GM19099 (cell line): Measurements from ENCODE around the gene CDH23.
A peak's percentile ranks its signal among the peaks of the same experiment; 100 is the strongest.

Source experiments
- POLR2A ChIP-seq: IDR thresholded peaks from 3 replicates; pipeline ENCODE4 v1.6.1; 2011; ENCODE audit warnings: low read depth; ENCODE audit not compliant: insufficient read length; ENCODE audit errors: extremely low read depth

Gene CDH23

GRCh38 chr10:71719464-71720201 is 322.9 kb downstream of the CDH23 start, which contains the start of gene C10orf105:
TSS of gene C10orf105 (minus strand) at chr10:71719778. CDS start at chr10:71716337, 3,441 bp downstream.
- TF ChIP-seq POLR2A = no peak

DNA sequence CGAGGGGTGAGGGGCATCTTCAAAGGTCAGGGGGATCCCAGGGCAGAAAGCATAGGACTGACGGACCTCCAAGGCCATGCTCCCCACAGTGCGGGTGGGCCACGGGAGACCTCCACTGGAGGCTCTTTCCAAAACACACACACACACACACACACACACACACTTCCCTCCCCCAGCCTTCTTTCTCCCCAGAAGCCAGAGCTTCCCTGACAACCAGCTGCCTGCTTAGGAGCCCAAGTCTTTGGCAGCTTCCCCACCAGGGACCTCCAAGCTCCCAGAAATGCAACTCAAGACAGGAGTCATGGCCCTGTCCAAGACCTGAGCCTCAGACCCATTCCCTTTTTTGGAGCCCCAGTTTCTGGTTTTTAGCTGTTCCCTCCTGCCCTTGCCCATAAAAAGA is 323.6 kb downstream of the CDH23 start:
- no peak for TF ChIP-seq POLR2A

GRCh38 chr10:71721313-71721712 is 324.6 kb downstream of the CDH23 start:
- TF ChIP-seq POLR2A = no peak

DNA sequence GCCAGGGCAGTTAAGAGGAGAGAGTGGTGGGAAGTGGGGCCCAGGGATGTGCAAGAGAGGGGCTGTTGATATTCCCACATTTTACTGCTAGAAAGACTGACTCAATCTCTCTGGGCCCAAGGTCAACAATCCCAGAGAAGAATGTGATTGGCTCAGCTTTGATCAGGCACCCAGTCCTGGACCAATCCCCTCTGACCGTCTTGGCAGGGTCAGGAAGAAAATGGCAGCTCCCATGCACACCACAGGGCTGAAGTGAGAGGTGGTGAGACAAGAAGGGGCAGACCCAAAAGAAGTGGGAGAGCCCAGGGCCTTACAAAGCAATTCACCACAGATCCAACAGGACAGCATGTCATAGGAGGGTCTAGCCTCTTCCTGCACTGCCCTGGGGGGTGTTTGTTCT is 326.1 kb downstream of the CDH23 start:
- no peak for TF ChIP-seq POLR2A

DNA sequence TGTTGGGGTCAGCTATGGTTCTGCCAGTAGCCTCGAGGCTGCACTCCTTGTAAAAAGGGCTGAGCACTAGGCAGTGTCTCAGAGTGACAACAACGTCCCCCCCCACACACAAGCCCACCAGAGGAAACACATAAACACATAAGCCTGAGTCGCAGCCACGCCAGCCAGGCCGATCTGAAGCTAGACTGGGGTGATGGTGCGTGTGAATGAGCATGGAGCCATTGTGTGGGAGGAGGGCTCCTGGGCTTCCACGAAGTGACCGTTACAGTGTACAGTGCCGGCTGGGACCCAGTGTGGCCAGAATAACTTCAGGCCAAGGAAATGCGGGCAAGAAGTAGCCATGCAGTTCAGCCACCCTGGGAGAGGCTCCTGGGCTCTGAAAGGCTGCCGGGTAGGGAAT is 326.6 kb downstream of the CDH23 start:
- no peak for TF ChIP-seq POLR2A

GRCh38 chr10:71724539-71724938 is 327.8 kb downstream of the CDH23 start:
- TF ChIP-seq POLR2A = no peak

- TF ChIP-seq POLR2A = no peak
These were observed 328.5 kb downstream of the CDH23 start for GRCh38 chr10:71725249-71725648.

DNA sequence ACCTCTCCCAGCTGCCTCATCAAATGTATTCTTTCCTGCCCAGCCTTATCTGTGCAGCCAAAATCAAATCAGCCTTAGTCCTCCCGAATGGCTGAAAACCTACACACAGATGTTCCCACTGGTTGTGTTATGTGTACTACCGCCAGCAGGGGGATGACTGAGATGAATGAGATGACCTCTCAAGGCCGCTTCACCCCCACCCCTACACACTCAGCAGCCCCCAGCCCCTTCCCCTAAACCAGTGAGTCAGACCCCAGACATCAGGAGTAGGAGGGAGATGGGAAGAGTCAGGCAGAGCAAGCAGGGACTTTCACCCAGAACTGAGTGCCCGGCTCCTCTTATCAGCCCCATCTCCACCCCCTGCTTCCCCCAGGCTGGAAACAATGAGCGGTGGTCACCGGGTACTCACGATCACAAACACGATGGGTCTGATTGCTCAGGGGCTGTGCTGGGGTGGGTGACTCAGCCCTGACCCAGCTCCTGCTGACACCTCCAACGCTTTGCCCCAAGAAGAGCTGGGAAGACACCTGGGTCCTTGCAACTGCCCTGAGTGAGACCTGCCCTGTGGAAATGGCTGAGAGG is 329.4 kb downstream of the CDH23 start:
- no peak for TF ChIP-seq POLR2A

DNA sequence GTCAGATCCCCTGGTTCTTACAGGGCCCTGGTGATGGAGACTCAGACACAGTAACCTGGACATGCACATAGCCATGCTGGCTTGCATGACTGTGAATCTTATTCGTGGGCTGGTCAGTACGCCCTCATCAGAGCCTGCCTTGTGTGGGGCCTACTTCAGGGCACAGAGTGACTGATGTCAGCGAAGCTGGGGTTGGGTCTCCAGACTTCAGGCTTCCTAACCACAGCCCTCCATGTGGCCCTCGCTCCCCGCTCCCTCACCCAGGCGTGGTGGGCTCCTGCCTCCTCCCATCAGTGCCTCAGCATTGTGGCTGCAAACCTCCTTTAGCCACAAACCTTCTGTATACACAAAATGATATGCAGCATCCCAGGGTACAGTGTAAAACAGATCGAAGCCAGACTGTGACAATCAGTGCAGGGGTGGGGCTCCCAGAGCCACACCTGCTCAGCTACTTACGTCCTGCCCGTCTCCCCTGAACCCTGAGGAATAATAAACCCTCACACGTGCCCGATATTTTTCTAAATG is 329.9 kb downstream of the CDH23 start:
- no peak for TF ChIP-seq POLR2A

DNA sequence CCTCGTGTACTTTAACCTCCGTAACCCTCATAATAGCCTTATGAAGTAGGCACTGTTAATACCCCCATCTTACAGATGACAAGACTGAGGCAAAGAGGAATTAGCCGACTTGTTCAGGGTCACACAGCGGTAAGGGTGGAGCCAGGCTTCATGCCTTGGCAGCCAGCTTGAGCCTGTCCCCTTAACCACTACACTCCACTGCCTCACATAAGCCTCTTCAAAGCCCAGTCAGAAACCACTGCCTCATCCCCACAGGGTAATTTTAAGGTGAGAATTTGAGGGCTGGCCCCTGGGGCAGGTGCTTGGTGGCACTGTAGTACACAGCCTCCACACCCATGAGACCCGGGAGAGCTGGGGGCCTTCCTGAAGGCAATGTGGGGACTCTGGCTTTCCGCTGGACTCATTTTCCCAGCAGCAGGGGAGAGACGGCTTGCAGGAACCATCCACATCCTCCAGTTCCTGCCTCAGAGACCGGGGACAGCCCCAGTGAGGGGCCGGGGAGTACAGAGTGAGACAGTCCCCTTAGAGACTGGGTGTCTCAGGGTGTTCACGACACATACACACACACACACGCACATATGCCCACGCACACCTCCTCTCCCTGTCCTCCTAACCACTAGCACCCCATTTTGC is 330.5 kb downstream of the CDH23 start:
- no peak for TF ChIP-seq POLR2A

- TF ChIP-seq POLR2A = peak; percentile 34
These were observed 331.3 kb downstream of the CDH23 start for GRCh38 chr10:71727738-71728737.

DNA sequence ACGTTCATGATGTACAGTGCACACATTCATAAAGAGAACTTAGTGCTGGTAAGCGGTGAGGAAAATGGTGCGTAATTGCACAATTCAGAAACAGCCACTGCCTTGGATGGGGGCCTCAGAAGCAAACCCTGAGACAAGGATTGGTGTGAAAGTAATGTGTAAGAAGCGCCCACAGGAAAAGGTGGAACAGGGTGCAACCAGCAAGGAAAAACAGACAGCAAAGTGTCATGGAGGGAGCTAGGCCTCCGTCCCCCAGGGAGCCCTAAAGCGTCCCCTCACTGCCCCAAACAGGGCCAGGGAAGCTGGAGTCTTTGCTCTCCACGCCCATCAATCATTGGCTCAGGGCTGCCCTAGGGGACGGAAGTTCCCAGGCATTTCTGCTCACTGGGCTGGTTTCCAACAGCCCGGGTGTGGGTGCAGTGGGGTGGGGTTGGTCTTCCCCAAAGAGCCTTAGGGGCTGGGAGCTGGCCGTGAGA is 332.5 kb downstream of the CDH23 start:
- TF ChIP-seq POLR2A = no peak

DNA sequence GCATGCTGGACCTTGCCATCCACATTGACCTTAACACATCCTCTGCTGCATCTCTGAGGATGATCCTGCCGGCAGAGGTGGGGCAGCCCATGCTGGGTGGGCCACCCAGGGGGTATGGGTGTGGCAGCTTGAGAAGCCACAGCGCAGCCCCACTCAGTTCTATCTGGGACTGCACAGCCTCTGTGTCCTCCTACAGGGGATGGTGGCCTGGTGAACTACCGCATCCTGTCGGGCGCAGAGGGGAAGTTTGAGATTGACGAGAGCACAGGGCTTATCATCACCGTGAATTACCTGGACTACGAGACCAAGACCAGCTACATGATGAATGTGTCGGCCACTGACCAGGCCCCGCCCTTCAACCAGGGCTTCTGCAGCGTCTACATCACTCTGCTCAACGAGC is 335.1 kb downstream of the CDH23 start:
- TF ChIP-seq POLR2A = no peak

DNA sequence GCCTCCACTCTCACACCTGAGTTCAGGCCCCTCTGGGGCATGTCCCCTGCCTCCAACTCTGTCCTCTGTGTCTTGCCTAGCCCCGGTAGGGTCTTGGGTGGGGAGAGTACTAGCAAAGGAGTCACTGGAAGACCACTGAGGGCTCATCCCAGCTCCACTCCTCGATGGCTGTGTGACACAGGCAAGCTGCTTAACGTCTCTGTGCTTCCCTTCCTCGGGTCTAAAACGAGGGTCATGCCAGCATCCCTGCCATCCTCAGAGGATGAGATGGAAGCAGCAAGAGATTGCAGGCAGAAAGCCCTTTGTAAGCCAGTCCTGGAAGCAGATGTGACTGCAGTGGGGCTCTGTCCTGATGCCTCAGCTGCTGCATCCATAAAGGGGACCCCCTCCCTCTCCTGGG is 338.1 kb downstream of the CDH23 start:
- no peak for TF ChIP-seq POLR2A
